Activated T-helper 2 cell treated with anti-CD3 and anti-CD28 coated beads, Interferon-gamma antibody, Interleukin-2, Interleukin-4, amounts not matched to agents 10 μg/mL and 5 μg/mL and 100 μg/mL, durations not matched to agents 14 hours and 24 hours and 36 hours (primary cell): ENCODE results near the gene SLFNL1. TPM values are rescaled to one million over a fixed set of nuclear protein-coding genes. Genes with fewer than 3 reads are reported as not detected.

ENCODE experiments used
- DNase-seq: peaks from one replicate; pipeline ENCODE4 v3.0.0; 2021; ENCODE audit warnings: low spot score
- H3K27ac Mint-ChIP-seq: one replicate; pipeline ENCODE4 v1.8.0; 2021; ENCODE audit warnings: mixed read lengths
- H3K27me3 Mint-ChIP-seq: one replicate; pipeline ENCODE4 v1.8.0; 2021; ENCODE audit warnings: low read depth, mixed read lengths
- H3K36me3 Mint-ChIP-seq: one replicate; pipeline ENCODE4 v1.8.0; 2021; ENCODE audit warnings: low read depth, mixed read lengths
- H3K4me1 Mint-ChIP-seq: one replicate; pipeline ENCODE4 v1.8.0; 2021; ENCODE audit warnings: low read depth, mixed read lengths
- H3K4me3 Mint-ChIP-seq: one replicate; pipeline ENCODE4 v1.8.0; 2021; ENCODE audit warnings: low read depth, mild to moderate bottlenecking, moderate library complexity, mixed read lengths
- H3K9me3 Mint-ChIP-seq: one replicate; pipeline ENCODE4 v1.8.0; 2021; ENCODE audit warnings: mixed read lengths
- intact Hi-C: fragments of 100-400 bp; cut with micrococcal nuclease; formaldehyde crosslinking; loops from one replicate; pipeline ENCODE4 v1.15.1; 2023
- total RNA-seq: library from RNA; stranded (reverse); gene quantifications from 2 replicates; pipeline ENCODE4 v1.2.3, GENCODE V29; 2022

Gene SLFNL1
- total RNA-seq, 1 donor from 2014 or later: 0.14 TPM

- H3K9me3 Mint-ChIP-seq: no peaks in the 10 kb centered on the region
- DNase-seq: no peak
- no peaks in the 10 kb centered on the region for H3K4me1 Mint-ChIP-seq
- H3K4me3 Mint-ChIP-seq: no peak overlapping the region
- H3K27ac Mint-ChIP-seq: no peak overlapping the region
- peaks cover 34% of the 10 kb centered on the region for H3K36me3 Mint-ChIP-seq
- no peaks in the 10 kb centered on the region for H3K27me3 Mint-ChIP-seq
- intact Hi-C loops: no loop called here
Measured at GRCh38 chr1:41030872-41031616, 9.5 kb upstream of the SLFNL1 start.

- Mint-ChIP-seq H3K9me3 (no peaks in the 10 kb centered on the region), H3K36me3 (peaks cover 31% of the 10 kb centered on the region), H3K4me1 (peaks cover 2% of the 10 kb centered on the region), H3K27me3 (no peaks in the 10 kb centered on the region), H3K27ac (no peak overlapping the region), H3K4me3 (no peak overlapping the region)
- intact Hi-C loops: no loop called here
- DNase-seq: no peak
Measured at GRCh38 chr1:41028034-41028642, 6.6 kb upstream of the SLFNL1 start.

- peaks cover 2% of the 10 kb centered on the region for H3K4me1 Mint-ChIP-seq
Measured at GRCh38 chr1:41025979-41026819, 4.7 kb upstream of the SLFNL1 start.

GRCh38 chr1:41024953-41025352 lies 3.4 kb upstream of the SLFNL1 start:
- Mint-ChIP-seq H3K27me3 (no peaks in the 10 kb centered on the region), H3K4me3 (no peak overlapping the region), H3K4me1 (peaks cover 2% of the 10 kb centered on the region), H3K27ac (no peak overlapping the region), H3K36me3 (peaks cover 18% of the 10 kb centered on the region), H3K9me3 (no peaks in the 10 kb centered on the region)
- DNase-seq: no peak
- intact Hi-C loops: no loop called here

More at GRCh38 chr1:41025979-41026819, 4.7 kb upstream of the SLFNL1 start:
- no peaks in the 10 kb centered on the region for H3K9me3 Mint-ChIP-seq
- intact Hi-C loops: no loop called here
- no peak for DNase-seq
- no peak overlapping the region for H3K27ac Mint-ChIP-seq
- H3K36me3 Mint-ChIP-seq: peaks cover 23% of the 10 kb centered on the region
- H3K27me3 Mint-ChIP-seq: no peaks in the 10 kb centered on the region
- H3K4me3 Mint-ChIP-seq: no peak overlapping the region

- Mint-ChIP-seq H3K4me3 (no peak overlapping the region), H3K27me3 (no peaks in the 10 kb centered on the region), H3K4me1 (peaks cover 2% of the 10 kb centered on the region), H3K36me3 (peaks cover 17% of the 10 kb centered on the region), H3K27ac (no peak overlapping the region), H3K9me3 (no peaks in the 10 kb centered on the region)
- no peak for DNase-seq
- intact Hi-C loops: no loop called here
Measured at GRCh38 chr1:41023279-41023990, 1.9 kb upstream of the SLFNL1 start.

GRCh38 chr1:41022424-41022823 lies 899 bp upstream of the SLFNL1 start:
- Mint-ChIP-seq H3K27ac (no peak overlapping the region), H3K36me3 (peaks cover 17% of the 10 kb centered on the region), H3K4me1 (peaks cover 2% of the 10 kb centered on the region), H3K9me3 (no peaks in the 10 kb centered on the region), H3K4me3 (no peak overlapping the region), H3K27me3 (no peaks in the 10 kb centered on the region)
- DNase-seq: no peak
- intact Hi-C loops: no loop called here

GRCh38 chr1:41020654-41021053 lies 871 bp downstream of the SLFNL1 start:
- Mint-ChIP-seq H3K4me1 (peaks cover 2% of the 10 kb centered on the region), H3K36me3 (peaks cover 22% of the 10 kb centered on the region), H3K9me3 (no peaks in the 10 kb centered on the region), H3K27me3 (no peaks in the 10 kb centered on the region), H3K4me3 (no peak overlapping the region), H3K27ac (no peak overlapping the region)
- DNase-seq: no peak
- intact Hi-C loops: no loop called here

- no peak overlapping the region for H3K27ac Mint-ChIP-seq
Measured at GRCh38 chr1:41020109-41020576, 1.4 kb downstream of the SLFNL1 start.

GRCh38 chr1:41019353-41019745 lies 2.2 kb downstream of the SLFNL1 start:
- Mint-ChIP-seq H3K27me3 (no peaks in the 10 kb centered on the region), H3K9me3 (no peaks in the 10 kb centered on the region), H3K4me3 (no peak overlapping the region), H3K36me3 (peaks cover 30% of the 10 kb centered on the region), H3K27ac (no peak overlapping the region), H3K4me1 (peaks cover 2% of the 10 kb centered on the region)
- intact Hi-C loops: no loop called here
- no peak for DNase-seq

More at GRCh38 chr1:41020109-41020576, 1.4 kb downstream of the SLFNL1 start:
- no peaks in the 10 kb centered on the region for H3K9me3 Mint-ChIP-seq
- H3K27me3 Mint-ChIP-seq: no peaks in the 10 kb centered on the region
- no peak overlapping the region for H3K4me3 Mint-ChIP-seq
- intact Hi-C loops: no loop called here
- no peak for DNase-seq
- H3K36me3 Mint-ChIP-seq: peaks cover 22% of the 10 kb centered on the region
- peaks cover 2% of the 10 kb centered on the region for H3K4me1 Mint-ChIP-seq

GRCh38 chr1:41018018-41018410 lies 3.5 kb downstream of the SLFNL1 start:
- H3K9me3 Mint-ChIP-seq: no peaks in the 10 kb centered on the region
- H3K4me3 Mint-ChIP-seq: no peak overlapping the region
- H3K4me1 Mint-ChIP-seq: no peaks in the 10 kb centered on the region
- no peak for DNase-seq
- H3K27me3 Mint-ChIP-seq: no peaks in the 10 kb centered on the region
- intact Hi-C loops: no loop called here
- H3K36me3 Mint-ChIP-seq: peaks cover 36% of the 10 kb centered on the region
- no peak overlapping the region for H3K27ac Mint-ChIP-seq

- Mint-ChIP-seq H3K27ac (no peak overlapping the region), H3K4me3 (no peak overlapping the region), H3K9me3 (no peaks in the 10 kb centered on the region), H3K27me3 (no peaks in the 10 kb centered on the region), H3K36me3 (peaks cover 41% of the 10 kb centered on the region), H3K4me1 (no peaks in the 10 kb centered on the region)
- DNase-seq: no peak
- intact Hi-C loops: no loop called here
Measured at GRCh38 chr1:41017141-41018017, 4.1 kb downstream of the SLFNL1 start.
